Measurements from ENCODE around the gene HAVCR2.

HAVCR2 gene

DNA sequence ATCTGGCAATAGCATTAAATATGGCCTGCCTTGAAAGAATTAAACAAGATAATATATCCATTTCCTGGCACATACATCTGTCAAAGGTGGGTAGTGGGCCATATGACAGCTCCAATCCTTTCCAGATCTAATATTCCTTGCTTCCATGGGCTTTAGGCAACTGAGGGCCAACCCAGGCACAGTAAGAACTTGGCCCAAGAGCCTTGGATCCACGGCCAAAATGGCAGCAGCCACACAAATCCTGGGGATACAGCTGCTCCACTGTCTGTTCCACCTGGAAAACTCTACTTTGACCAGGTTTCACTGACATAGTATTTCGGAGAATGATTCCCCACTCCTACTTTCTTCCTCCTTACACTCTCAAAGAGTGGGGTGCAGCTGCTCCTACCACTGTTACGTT, 63.2 kb downstream of the HAVCR2 start:
- no peak for DNase-seq (ENCODE audit: low read depth)

GRCh38 chr5:157038568-157039187, 70.2 kb downstream of the HAVCR2 start:
- DNase-seq (ENCODE audit: low read depth) = no peak

Data from stimulated activated CD8-positive, alpha-beta memory T cell treated with anti-CD3 and anti-CD28 coated beads, Interleukin-4, amount 100 ng/mL, for 24 hours (primary cell).